ENCODE measurements around the gene NRL.

DNA sequence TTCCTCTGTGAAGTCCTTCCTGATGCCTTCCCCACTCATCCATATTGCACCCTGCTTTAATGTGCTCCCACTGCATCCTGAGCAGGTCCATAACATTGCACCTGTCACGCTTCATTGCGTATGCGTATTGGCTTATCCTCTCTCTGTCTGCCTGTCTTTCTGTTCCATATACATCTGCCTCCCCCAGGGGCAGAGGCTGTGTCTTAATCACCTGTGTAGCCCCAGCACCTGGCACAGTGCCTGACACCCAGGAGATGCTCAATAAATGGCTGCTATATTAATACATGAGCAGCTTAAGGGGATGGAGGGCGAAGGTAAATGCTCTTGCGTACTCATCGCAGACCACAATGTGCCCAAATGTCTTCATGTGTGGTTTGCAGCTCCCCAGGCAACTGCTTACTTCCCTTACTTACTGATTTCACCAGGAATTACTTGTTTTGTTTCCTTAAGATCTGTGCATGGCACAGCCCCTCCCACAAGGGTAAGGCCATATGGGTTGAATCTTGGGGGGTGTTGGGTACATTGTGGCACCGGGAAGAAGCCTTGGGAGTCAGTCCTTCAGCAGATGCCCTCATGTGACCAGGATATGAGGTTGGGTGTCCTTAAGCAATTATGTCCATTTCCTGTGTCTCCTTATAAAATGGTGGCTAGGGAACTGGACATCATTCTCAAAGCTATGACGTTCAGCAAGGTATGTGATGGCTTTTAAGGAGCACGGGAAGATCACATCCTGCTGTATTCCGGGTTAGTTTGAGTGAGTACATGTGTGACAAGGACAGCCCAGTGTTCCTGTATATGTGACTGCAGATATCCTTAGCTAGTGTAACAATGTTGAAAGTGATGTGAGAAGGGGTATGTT is 44.2 kb downstream of the NRL start:
- TF ChIP-seq, protein P1, sequence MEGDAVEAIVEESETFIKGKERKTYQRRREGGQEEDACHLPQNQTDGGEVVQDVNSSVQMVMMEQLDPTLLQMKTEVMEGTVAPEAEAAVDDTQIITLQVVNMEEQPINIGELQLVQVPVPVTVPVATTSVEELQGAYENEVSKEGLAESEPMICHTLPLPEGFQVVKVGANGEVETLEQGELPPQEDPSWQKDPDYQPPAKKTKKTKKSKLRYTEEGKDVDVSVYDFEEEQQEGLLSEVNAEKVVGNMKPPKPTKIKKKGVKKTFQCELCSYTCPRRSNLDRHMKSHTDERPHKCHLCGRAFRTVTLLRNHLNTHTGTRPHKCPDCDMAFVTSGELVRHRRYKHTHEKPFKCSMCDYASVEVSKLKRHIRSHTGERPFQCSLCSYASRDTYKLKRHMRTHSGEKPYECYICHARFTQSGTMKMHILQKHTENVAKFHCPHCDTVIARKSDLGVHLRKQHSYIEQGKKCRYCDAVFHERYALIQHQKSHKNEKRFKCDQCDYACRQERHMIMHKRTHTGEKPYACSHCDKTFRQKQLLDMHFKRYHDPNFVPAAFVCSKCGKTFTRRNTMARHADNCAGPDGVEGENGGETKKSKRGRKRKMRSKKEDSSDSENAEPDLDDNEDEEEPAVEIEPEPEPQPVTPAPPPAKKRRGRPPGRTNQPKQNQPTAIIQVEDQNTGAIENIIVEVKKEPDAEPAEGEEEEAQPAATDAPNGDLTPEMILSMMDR (conservative IDR thresholded peaks at IDR 0.05; ENCODE audit: low read length): no peak
- TF ChIP-seq EZH2phosphoT487 (IDR thresholded peaks at IDR 0.05; ENCODE audit: borderline replicate concordance): no peak
